ENCODE results near the gene ABCB4.

The ABCB4 gene

DNA sequence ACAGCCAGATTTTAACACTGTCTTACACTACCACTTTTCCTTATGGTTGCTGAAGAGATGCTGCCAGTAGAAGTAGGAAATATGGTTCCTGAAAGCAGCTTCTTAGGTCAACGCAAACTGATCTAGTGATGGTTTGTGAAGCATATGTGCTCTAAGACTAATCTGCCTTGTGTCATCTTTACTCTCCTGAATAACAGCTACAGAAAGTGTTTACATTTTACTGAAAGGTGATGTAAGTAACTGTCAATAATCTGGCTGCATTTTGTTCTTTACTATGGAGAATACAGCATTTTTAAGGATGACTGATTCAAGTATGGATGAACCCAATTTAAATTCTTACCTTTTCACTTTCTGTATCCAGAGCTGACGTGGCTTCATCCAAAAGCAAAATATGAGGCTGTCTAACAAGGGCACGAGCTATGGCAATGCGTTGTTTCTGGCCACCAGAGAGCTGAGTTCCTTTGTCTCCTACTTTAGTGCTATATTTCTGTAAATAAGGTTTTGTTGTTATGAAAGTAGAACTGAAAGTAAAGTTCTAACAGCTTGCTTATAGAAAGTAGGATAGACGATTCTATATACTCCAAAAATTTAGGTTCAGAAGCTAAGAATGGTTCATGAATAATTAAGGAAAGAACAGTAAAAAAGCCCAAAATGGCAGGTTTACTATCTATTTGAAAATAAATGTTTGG lies 30.2 kb upstream of the ABCB4 start:
- Histone ChIP-seq H3K79me2 (ENCODE audit: control insufficient read depth, insufficient read depth, low read length, unreplicated experiment) (no peaks in the 10 kb centered on the region), H3K27me3 (ENCODE audit: insufficient read depth, low read length) (peaks cover 8% of the 10 kb centered on the region; the same call in 1 of the 2 replicates), H3K36me3 (ENCODE audit: insufficient read depth, low read length) (no peaks in the 10 kb centered on the region), H3K4me3 (ENCODE audit: low read depth, low read length) (no peak overlapping the region), H3K27ac (ENCODE audit: low read depth, low read length) (no peak overlapping the region), H2AFZ (ENCODE audit: low read length, unreplicated experiment) (peak overlapping the region; percentile 46), H3K4me1 (ENCODE audit: control insufficient read depth, insufficient read depth, low read length, unreplicated experiment) (no peaks in the 10 kb centered on the region)

DNA sequence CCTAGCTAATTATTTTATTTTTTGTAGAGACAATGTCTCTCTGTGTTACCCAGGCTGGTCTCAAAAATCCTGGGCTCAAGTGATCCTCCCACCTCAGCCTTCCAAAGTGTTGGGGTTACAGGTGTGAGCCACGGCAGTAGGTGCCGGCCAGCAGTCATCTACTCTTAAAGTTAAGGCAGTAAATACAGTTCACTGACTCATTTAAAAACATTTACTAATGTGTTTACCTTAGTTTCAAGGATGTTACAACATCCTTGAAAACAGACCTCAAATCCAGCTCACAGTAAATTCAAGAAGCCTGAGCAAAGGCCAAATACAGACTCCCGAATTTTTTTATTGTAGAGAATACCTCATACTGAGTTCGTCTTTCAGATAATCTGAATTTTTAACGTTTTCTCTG lies 29.6 kb upstream of the ABCB4 start:
- Histone ChIP-seq H3K27me3 (ENCODE audit: insufficient read depth, low read length) (peaks cover 9% of the 10 kb centered on the region; the same call in 1 of the 2 replicates), H3K79me2 (ENCODE audit: control insufficient read depth, insufficient read depth, low read length, unreplicated experiment) (no peaks in the 10 kb centered on the region), H2AFZ (ENCODE audit: low read length, unreplicated experiment) (no peak overlapping the region), H3K4me3 (ENCODE audit: low read depth, low read length) (no peak overlapping the region), H3K27ac (ENCODE audit: low read depth, low read length) (no peak overlapping the region), H3K36me3 (ENCODE audit: insufficient read depth, low read length) (no peaks in the 10 kb centered on the region), H3K4me1 (ENCODE audit: control insufficient read depth, insufficient read depth, low read length, unreplicated experiment) (no peaks in the 10 kb centered on the region)

DNA sequence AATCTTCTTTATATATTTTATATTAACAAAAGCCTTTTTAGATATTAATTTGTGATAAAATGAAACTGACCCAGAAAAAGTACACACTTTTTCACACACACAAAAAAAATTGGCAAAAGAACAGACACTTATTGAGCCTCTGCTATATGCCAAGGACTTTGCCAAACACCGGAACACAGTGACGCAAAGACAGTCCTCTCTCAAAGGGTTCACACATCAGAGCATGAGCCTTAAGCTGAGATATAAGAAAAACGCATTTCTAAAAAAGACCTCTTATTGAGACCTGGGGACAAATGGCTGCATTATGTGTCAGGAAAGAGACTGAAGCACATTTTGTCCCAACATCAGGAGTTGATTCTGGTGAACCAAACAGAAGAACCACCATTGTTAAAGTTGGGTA lies 24.0 kb upstream of the ABCB4 start:
- Histone ChIP-seq H3K79me2 (ENCODE audit: control insufficient read depth, insufficient read depth, low read length, unreplicated experiment) (no peaks in the 10 kb centered on the region), H3K4me1 (ENCODE audit: control insufficient read depth, insufficient read depth, low read length, unreplicated experiment) (no peaks in the 10 kb centered on the region), H2AFZ (ENCODE audit: low read length, unreplicated experiment) (no peak overlapping the region), H3K27me3 (ENCODE audit: insufficient read depth, low read length) (peaks cover 23% of the 10 kb centered on the region; the same call in 1 of the 2 replicates), H3K27ac (ENCODE audit: low read depth, low read length) (no peak overlapping the region), H3K36me3 (ENCODE audit: insufficient read depth, low read length) (no peaks in the 10 kb centered on the region), H3K4me3 (ENCODE audit: low read depth, low read length) (no peak overlapping the region)

DNA sequence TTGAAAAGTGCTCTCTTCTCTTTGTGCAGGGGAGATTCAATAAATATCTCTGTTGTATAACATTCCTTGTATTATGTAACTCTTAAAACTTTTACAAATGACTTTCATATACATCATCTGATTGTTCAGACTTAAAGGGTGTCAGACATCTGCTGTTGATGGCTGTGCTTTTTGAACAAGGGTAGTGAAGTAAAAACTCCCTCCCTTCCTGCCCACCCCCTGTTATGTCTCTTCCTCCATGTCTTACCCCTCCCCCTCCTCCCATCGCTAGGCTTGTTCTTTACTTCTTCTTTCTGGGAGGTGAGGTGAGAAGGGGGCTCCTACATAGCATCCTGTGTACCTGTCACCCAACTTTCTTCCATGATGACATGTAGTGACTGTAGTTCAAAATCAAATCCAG lies 23.4 kb upstream of the ABCB4 start:
- no peak overlapping the region for H2AFZ ChIP-seq (ENCODE audit: low read length, unreplicated experiment)
- peaks cover 26% of the 10 kb centered on the region; the same call in 1 of the 2 replicates for H3K27me3 ChIP-seq (ENCODE audit: insufficient read depth, low read length)
- H3K4me3 ChIP-seq (ENCODE audit: low read depth, low read length): no peak overlapping the region
- no peaks in the 10 kb centered on the region for H3K79me2 ChIP-seq (ENCODE audit: control insufficient read depth, insufficient read depth, low read length, unreplicated experiment)
- H3K27ac ChIP-seq (ENCODE audit: low read depth, low read length): no peak overlapping the region
- no peaks in the 10 kb centered on the region for H3K36me3 ChIP-seq (ENCODE audit: insufficient read depth, low read length)
- no peaks in the 10 kb centered on the region for H3K4me1 ChIP-seq (ENCODE audit: control insufficient read depth, insufficient read depth, low read length, unreplicated experiment)

DNA sequence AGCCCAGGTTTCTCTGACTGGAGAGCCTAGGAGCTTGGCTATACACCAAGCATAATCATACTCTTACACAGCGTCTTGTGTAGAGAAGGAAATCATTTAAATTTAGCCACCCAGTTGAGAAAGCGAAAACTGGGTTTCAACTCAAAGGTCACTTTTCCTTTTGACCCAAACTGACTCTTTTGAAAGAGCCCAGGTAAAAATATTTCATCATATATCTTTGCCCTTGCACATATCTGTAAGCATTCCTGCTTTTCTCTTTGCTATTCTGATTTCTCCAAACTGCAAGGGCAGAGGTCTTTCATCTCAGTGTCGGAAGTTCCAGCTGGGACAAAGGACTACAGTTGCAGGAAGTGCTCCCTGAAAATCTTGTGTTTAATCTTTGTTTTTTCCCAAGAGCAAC lies 22.0 kb upstream of the ABCB4 start:
- Histone ChIP-seq H3K27ac (ENCODE audit: low read depth, low read length) (no peak overlapping the region), H2AFZ (ENCODE audit: low read length, unreplicated experiment) (no peak overlapping the region), H3K27me3 (ENCODE audit: insufficient read depth, low read length) (peaks cover 34% of the 10 kb centered on the region; the same call in 1 of the 2 replicates), H3K36me3 (ENCODE audit: insufficient read depth, low read length) (no peaks in the 10 kb centered on the region), H3K4me1 (ENCODE audit: control insufficient read depth, insufficient read depth, low read length, unreplicated experiment) (no peaks in the 10 kb centered on the region), H3K79me2 (ENCODE audit: control insufficient read depth, insufficient read depth, low read length, unreplicated experiment) (no peaks in the 10 kb centered on the region), H3K4me3 (ENCODE audit: low read depth, low read length) (no peak overlapping the region)

DNA sequence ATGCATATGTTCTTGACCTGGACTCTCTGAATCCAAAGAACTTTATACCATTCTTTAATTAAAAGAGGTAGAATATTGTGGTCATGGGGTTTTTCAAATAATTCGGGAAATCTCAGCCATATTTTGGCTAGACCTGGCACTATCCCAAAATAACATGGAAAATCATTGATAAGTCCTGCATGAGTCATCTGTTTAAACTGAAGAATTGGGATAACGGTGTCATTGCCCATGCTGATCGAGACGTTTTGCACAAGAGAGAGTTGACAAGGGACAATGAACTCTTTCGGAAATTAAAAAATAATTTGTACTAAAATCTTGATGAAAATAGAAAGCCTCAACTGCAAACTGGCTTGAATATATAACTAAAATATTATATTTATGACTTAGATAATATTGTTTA lies 19.9 kb upstream of the ABCB4 start:
- H3K27me3 ChIP-seq (ENCODE audit: insufficient read depth, low read length): peaks cover 43% of the 10 kb centered on the region; the same call in 1 of the 2 replicates

DNA sequence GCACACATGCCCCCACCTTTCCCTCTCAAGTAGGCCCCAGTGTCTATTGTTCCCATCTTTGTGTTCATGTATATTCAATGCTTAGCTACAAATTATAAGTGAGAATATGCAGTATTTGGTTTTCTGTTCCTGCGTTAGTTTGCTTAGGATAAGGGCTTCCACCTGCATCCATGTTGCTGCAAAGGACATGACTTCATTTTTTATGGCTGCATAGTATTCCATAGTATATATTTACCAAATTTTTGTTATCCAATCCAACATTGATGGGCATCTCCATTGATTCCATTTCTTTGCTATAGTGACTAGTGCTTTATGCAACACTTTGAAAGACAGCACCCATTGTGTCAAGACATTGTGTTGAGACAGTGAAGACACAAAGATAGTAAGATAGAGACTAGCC lies 19.0 kb upstream of the ABCB4 start:
- Histone ChIP-seq H3K27me3 (ENCODE audit: insufficient read depth, low read length) (peaks cover 42% of the 10 kb centered on the region; the same call in 1 of the 2 replicates), H3K36me3 (ENCODE audit: insufficient read depth, low read length) (no peaks in the 10 kb centered on the region), H3K27ac (ENCODE audit: low read depth, low read length) (no peak overlapping the region), H3K79me2 (ENCODE audit: control insufficient read depth, insufficient read depth, low read length, unreplicated experiment) (no peaks in the 10 kb centered on the region), H3K4me3 (ENCODE audit: low read depth, low read length) (no peak overlapping the region), H3K4me1 (ENCODE audit: control insufficient read depth, insufficient read depth, low read length, unreplicated experiment) (no peaks in the 10 kb centered on the region), H2AFZ (ENCODE audit: low read length, unreplicated experiment) (no peak overlapping the region)

More for the DNA sequence above, 19.9 kb upstream of the ABCB4 start:
- no peaks in the 10 kb centered on the region for H3K4me1 ChIP-seq (ENCODE audit: control insufficient read depth, insufficient read depth, low read length, unreplicated experiment)
- H3K36me3 ChIP-seq (ENCODE audit: insufficient read depth, low read length): no peaks in the 10 kb centered on the region
- no peak overlapping the region for H3K4me3 ChIP-seq (ENCODE audit: low read depth, low read length)
- H3K27ac ChIP-seq (ENCODE audit: low read depth, low read length): no peak overlapping the region
- no peaks in the 10 kb centered on the region for H3K79me2 ChIP-seq (ENCODE audit: control insufficient read depth, insufficient read depth, low read length, unreplicated experiment)
- H2AFZ ChIP-seq (ENCODE audit: low read length, unreplicated experiment): no peak overlapping the region

DNA sequence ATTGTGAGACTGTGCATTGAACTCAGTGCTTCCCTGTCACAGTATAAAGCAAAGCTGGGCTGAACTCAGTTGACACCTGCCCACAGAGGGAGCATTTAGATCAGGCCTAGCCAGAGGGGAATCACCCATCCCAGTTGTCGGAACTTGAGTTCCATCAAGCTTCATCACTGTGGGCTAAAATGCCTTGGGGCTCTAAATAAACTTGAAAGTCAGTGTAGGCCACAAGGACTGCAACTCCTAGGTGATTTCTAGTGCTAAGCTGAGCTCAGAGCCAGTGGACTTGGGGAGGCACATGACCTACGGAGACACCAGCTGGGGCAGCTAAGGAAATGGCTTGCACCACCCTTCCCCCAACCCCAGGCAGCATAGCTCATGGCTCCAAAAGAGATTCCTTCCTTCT lies 7.7 kb upstream of the ABCB4 start:
- Histone ChIP-seq H3K4me1 (ENCODE audit: control insufficient read depth, insufficient read depth, low read length, unreplicated experiment) (no peaks in the 10 kb centered on the region), H3K79me2 (ENCODE audit: control insufficient read depth, insufficient read depth, low read length, unreplicated experiment) (no peaks in the 10 kb centered on the region), H2AFZ (ENCODE audit: low read length, unreplicated experiment) (no peak overlapping the region)

DNA sequence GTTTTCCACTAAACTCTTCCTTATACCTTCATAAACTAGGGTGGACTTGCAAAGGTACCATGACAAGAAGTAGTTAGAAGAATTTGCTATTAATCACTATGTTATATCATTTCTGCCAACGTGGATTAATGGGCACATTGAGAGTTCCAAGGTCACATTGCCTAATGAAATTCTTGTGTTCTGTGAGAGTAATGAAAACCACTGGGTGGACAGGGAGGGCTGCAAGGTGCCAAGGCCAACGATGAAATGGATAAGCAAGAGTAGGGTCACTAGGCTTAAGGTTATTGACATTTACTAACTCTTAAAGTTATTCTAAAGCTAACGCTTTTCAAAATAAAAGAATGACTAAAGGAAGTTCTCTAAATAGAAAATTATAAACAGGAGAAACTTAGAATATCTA lies 6.6 kb upstream of the ABCB4 start:
- Histone ChIP-seq H3K36me3 (ENCODE audit: insufficient read depth, low read length) (no peaks in the 10 kb centered on the region), H3K4me1 (ENCODE audit: control insufficient read depth, insufficient read depth, low read length, unreplicated experiment) (no peaks in the 10 kb centered on the region), H3K4me3 (ENCODE audit: low read depth, low read length) (no peak overlapping the region), H2AFZ (ENCODE audit: low read length, unreplicated experiment) (no peak overlapping the region), H3K79me2 (ENCODE audit: control insufficient read depth, insufficient read depth, low read length, unreplicated experiment) (no peaks in the 10 kb centered on the region), H3K27me3 (ENCODE audit: insufficient read depth, low read length) (peaks cover 34% of the 10 kb centered on the region), H3K27ac (ENCODE audit: low read depth, low read length) (no peak overlapping the region)

More for the DNA sequence above, 7.7 kb upstream of the ABCB4 start:
- no peaks in the 10 kb centered on the region for H3K36me3 ChIP-seq (ENCODE audit: insufficient read depth, low read length)
- H3K27ac ChIP-seq (ENCODE audit: low read depth, low read length): no peak overlapping the region
- no peak overlapping the region for H3K4me3 ChIP-seq (ENCODE audit: low read depth, low read length)
- H3K27me3 ChIP-seq (ENCODE audit: insufficient read depth, low read length): peaks cover 25% of the 10 kb centered on the region

DNA sequence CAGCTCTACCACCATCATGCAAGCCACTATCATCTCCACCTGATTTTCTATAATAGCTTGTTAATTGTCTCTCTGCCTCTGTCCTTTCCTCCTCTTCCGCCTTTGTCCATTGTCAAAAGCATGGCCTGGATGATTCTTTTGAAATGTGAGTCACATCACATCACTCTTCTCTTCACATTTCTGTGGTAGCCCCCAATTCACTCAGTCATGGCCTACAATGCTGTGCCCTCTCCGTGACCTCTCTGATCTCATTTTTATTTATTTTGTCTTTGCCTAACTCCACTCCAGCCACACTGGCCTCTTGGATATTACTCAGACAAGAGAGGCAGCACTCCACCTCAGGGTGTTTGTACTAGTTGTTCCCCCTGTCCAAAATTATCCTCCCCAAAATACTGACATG lies 4.9 kb upstream of the ABCB4 start:
- Histone ChIP-seq H3K27me3 (ENCODE audit: insufficient read depth, low read length) (peaks cover 46% of the 10 kb centered on the region), H3K36me3 (ENCODE audit: insufficient read depth, low read length) (no peaks in the 10 kb centered on the region), H2AFZ (ENCODE audit: low read length, unreplicated experiment) (no peak overlapping the region), H3K27ac (ENCODE audit: low read depth, low read length) (no peak overlapping the region), H3K4me3 (ENCODE audit: low read depth, low read length) (no peak overlapping the region), H3K79me2 (ENCODE audit: control insufficient read depth, insufficient read depth, low read length, unreplicated experiment) (no peaks in the 10 kb centered on the region), H3K4me1 (ENCODE audit: control insufficient read depth, insufficient read depth, low read length, unreplicated experiment) (no peaks in the 10 kb centered on the region)

DNA sequence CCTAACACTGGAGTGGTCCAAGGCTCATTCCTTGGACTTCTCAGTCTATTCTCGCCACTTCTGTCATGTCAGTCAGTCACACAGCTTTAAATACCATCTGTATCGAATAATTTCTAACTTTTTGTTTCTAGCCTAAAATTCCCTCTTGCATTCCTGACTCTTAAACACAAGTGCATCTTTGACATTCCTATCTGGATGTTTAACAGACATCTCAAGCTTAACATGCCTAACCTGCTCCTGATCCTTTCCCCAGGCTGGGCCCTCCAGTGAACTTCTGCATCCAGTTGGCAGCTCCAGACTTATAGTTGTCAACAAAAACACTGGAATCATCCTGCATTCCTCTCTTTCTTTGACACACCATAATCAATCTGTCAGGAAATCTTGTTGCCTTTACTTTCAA lies 4.5 kb upstream of the ABCB4 start:
- peaks cover 3% of the 10 kb centered on the region for H3K4me1 ChIP-seq (ENCODE audit: control insufficient read depth, insufficient read depth, low read length, unreplicated experiment)
- no peak overlapping the region for H3K27ac ChIP-seq (ENCODE audit: low read depth, low read length)
- no peak overlapping the region for H2AFZ ChIP-seq (ENCODE audit: low read length, unreplicated experiment)
- no peaks in the 10 kb centered on the region for H3K79me2 ChIP-seq (ENCODE audit: control insufficient read depth, insufficient read depth, low read length, unreplicated experiment)
- H3K4me3 ChIP-seq (ENCODE audit: low read depth, low read length): no peak overlapping the region
- no peaks in the 10 kb centered on the region for H3K36me3 ChIP-seq (ENCODE audit: insufficient read depth, low read length)
- peaks cover 50% of the 10 kb centered on the region for H3K27me3 ChIP-seq (ENCODE audit: insufficient read depth, low read length)
